ENCODE measurements around the gene BLOC1S1. TPM values are rescaled to one million over a fixed set of nuclear protein-coding genes. Genes with fewer than 3 reads are reported as not detected.

BLOC1S1 gene
- total and polyA plus RNA-seq, 9 of the 15 experiments (the other 6 are each of a cell fraction or from before 2014, with no cell fraction given): 75.2 to 161 (median 98.8) TPM

DNA sequence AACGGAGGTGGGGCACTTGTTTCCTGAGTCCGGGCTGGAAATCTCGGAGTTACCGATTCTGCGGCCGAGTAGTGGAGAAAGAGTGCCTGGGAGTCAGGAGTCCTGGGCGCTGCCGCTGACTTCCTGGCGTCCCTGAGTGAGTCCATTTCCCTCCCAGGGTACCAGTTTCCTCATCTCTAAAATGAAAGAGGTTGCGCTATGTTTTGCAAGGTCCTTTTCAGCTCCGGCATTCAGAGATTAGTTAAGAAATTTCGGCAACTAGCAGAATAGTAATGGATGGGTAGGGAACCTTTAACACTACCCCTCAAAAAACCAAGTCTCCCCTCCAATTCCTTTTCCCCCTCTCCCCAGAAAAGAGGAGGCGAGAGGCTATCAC, 724 bp downstream of the BLOC1S1 start:
- in situ Hi-C loops (cut with MboI) (no loop called here), intact Hi-C loops (cut with micrococcal nuclease) (loop anchor here (1.0 kb wide), 1 partner anchor 12 kb away; no protein-coding TSS in a partner anchor)
- H3K36me3 ChIP-seq (ENCODE audit: control insufficient read depth, insufficient read depth, low read length): no peaks in the 10 kb centered on the region; the same call in 2 of the 3 replicates
- peak overlapping the region; percentile 88 for H3K27ac ChIP-seq (ENCODE audit: extremely low read depth, low read depth, low read length)
- H3K4me2 ChIP-seq (ENCODE audit: insufficient read depth, low read length): peak overlapping the region; percentile 90
- DNase-seq (ENCODE audit: extremely low read depth in 1 of 4, low spot score in 3 of 4): no peak
- ChIA-PET CTCF (ENCODE audit: low intra/inter-chr PET ratio) (no interaction called here), POLR2A (interaction anchor here (1.0 to 2.8 kb wide), 3 partner anchors 8 to 281 kb away, joined by 3 to 12 read pairs (median 11); partner anchors contain the start of genes CD63 and SUOX)
- peak overlapping the region; percentile 82 to 92 for H3K9ac ChIP-seq (ENCODE audit: insufficient read depth in 1 of 2, low read depth in 2 of 2, low read length in 2 of 2)
- H3K4me1 ChIP-seq (replicated peaks in 1 of 2; ENCODE audit: control insufficient read depth in 2 of 2, insufficient read depth in 2 of 2, low read length in 2 of 2): peaks cover 23 to 26% of the 10 kb centered on the region in 2 experiments; a peak in 4 of 5 replicates
- no TSS peak for BruUV-seq (replicated peaks)
- no peaks in the 10 kb centered on the region for H3K9me3 ChIP-seq (replicated peaks; ENCODE audit: control insufficient read depth, insufficient read depth, low read depth, low read length)
- FAIRE-seq: no peak
- 0% methylated on average over 13 of the region's 13 CpGs for WGBS (ENCODE audit: insufficient coverage, low coverage, missing lambda C conversion rate)
- ATAC-seq: peak; percentile 37; the same call in 2 of the 3 replicates
- peak overlapping the region; percentile 84 for H3K4me3 ChIP-seq
- H3K27me3 ChIP-seq (ENCODE audit: control insufficient read depth in 2 of 2, insufficient read depth in 2 of 2, low read length in 2 of 2): no peaks in the 10 kb centered on the region
- no peaks in the 10 kb centered on the region; the same call in 1 of the 2 replicates for H4K20me1 ChIP-seq (replicated peaks; ENCODE audit: control insufficient read depth, insufficient read depth, low read length)
- peaks cover 6% of the 10 kb centered on the region; the same call in 2 of the 3 replicates for H3K79me2 ChIP-seq (ENCODE audit: control insufficient read depth, insufficient read depth, low read length)
- peak overlapping the region; percentile 98 for H2AFZ ChIP-seq (ENCODE audit: low read depth, low read length)
- no peaks in the 10 kb centered on the region for H3K9me1 ChIP-seq (ENCODE audit: control insufficient read depth, insufficient read depth, low read length)
- TF ChIP-seq THRAP3 (IDR thresholded peaks at IDR 0.05; ENCODE audit: borderline replicate concordance) (no peak), BCLAF1 (IDR thresholded peaks at IDR 0.05; ENCODE audit: borderline replicate concordance in 1 of 2, control insufficient read depth in 1 of 2, low read depth in 2 of 2, low read length in 1 of 2) (no peak), MAFK (IDR thresholded peaks at IDR 0.05; ENCODE audit: low read length) (no peak), PRDM10 (IDR thresholded peaks at IDR 0.05; ENCODE audit: partially characterized antibody) (peak; percentile 94), DACH1 (IDR thresholded peaks at IDR 0.05; ENCODE audit: partially characterized antibody) (no peak)
- TF ChIP-seq, protein P1, sequence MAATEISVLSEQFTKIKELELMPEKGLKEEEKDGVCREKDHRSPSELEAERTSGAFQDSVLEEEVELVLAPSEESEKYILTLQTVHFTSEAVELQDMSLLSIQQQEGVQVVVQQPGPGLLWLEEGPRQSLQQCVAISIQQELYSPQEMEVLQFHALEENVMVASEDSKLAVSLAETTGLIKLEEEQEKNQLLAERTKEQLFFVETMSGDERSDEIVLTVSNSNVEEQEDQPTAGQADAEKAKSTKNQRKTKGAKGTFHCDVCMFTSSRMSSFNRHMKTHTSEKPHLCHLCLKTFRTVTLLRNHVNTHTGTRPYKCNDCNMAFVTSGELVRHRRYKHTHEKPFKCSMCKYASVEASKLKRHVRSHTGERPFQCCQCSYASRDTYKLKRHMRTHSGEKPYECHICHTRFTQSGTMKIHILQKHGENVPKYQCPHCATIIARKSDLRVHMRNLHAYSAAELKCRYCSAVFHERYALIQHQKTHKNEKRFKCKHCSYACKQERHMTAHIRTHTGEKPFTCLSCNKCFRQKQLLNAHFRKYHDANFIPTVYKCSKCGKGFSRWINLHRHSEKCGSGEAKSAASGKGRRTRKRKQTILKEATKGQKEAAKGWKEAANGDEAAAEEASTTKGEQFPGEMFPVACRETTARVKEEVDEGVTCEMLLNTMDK (IDR thresholded peaks at IDR 0.05; ENCODE audit: borderline replicate concordance, insufficient read depth, low read depth, low read length, poor library complexity, severe bottlenecking): no peak
- TF ChIP-seq, protein P2, sequence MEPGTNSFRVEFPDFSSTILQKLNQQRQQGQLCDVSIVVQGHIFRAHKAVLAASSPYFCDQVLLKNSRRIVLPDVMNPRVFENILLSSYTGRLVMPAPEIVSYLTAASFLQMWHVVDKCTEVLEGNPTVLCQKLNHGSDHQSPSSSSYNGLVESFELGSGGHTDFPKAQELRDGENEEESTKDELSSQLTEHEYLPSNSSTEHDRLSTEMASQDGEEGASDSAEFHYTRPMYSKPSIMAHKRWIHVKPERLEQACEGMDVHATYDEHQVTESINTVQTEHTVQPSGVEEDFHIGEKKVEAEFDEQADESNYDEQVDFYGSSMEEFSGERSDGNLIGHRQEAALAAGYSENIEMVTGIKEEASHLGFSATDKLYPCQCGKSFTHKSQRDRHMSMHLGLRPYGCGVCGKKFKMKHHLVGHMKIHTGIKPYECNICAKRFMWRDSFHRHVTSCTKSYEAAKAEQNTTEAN (CRISPR knock-in tag; IDR thresholded peaks at IDR 0.05): no peak
